ENCODE data around the gene AFAP1L2. TPM values are rescaled to one million over a fixed set of nuclear protein-coding genes. Genes with fewer than 3 reads are reported as not detected.

AFAP1L2 gene
- total RNA-seq, 2 experiments from 2014 or later = 2.3 to 8.6 TPM

DNA sequence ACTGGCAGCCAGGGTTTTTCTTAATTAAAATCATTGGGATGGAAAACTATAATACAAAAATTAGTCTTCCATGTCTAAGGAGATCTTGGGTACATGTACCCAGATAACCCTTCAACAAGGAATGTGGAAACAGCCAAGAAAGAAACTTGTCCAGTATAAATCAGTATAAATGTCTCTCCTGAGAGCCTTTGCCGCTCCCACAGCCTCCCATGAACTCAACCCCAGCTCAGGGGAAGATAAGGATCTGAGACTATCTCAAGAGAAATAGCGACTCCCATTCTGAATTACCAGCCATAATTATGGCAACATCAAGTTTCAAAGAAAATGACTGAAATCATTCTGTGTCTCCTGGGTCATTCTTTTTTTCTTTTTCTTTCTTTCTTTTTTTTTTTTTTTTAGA lies 32.6 kb upstream of the AFAP1L2 start:
- intact Hi-C loops (cut with micrococcal nuclease; ENCODE audit: unreplicated experiment) = no loop called here
- no peak overlapping the region for H3K27ac ChIP-seq (ENCODE audit: low read depth, low read length, poor library complexity, severe bottlenecking)
- ChIA-PET CTCF (ENCODE audit: unreplicated experiment) (no interaction called here), POLR2A (interaction anchor here (0.7 to 1.5 kb wide), 2 partner anchors 10 to 1916 kb away, joined by 3 to 4 read pairs; no protein-coding TSS in a partner anchor)
- no peak overlapping the region for H2AFZ ChIP-seq (ENCODE audit: low read length)
- TF ChIP-seq EZH2phosphoT487 (IDR thresholded peaks at IDR 0.05; ENCODE audit: borderline replicate concordance, low read depth, low read length) = no peak
- TF ChIP-seq, protein P1, sequence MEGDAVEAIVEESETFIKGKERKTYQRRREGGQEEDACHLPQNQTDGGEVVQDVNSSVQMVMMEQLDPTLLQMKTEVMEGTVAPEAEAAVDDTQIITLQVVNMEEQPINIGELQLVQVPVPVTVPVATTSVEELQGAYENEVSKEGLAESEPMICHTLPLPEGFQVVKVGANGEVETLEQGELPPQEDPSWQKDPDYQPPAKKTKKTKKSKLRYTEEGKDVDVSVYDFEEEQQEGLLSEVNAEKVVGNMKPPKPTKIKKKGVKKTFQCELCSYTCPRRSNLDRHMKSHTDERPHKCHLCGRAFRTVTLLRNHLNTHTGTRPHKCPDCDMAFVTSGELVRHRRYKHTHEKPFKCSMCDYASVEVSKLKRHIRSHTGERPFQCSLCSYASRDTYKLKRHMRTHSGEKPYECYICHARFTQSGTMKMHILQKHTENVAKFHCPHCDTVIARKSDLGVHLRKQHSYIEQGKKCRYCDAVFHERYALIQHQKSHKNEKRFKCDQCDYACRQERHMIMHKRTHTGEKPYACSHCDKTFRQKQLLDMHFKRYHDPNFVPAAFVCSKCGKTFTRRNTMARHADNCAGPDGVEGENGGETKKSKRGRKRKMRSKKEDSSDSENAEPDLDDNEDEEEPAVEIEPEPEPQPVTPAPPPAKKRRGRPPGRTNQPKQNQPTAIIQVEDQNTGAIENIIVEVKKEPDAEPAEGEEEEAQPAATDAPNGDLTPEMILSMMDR (conservative IDR thresholded peaks at IDR 0.05; ENCODE audit: low read length) = no peak
- no peak overlapping the region for H3K4me3 ChIP-seq (ENCODE audit: low read depth, low read length, poor library complexity, severe bottlenecking)
- no peaks in the 10 kb centered on the region for H4K20me1 ChIP-seq (ENCODE audit: insufficient read depth, low read length)
- H3K79me2 ChIP-seq (ENCODE audit: insufficient read depth, low read depth, low read length) = no peaks in the 10 kb centered on the region
- DNase-seq (ENCODE audit: low spot score) = no peak
- no peaks in the 10 kb centered on the region for H3K4me1 ChIP-seq (ENCODE audit: insufficient read depth, low read length, poor library complexity, severe bottlenecking)
- H3K4me2 ChIP-seq (ENCODE audit: low read length) = no peak overlapping the region
- no TSS peak for BruUV-seq (replicated peaks)
- H3K9me3 ChIP-seq (ENCODE audit: low read length) = no peaks in the 10 kb centered on the region
- peaks cover 100% of the 10 kb centered on the region for H3K36me3 ChIP-seq (ENCODE audit: insufficient read depth, low read length)
- no peaks in the 10 kb centered on the region for H3K9me2 ChIP-seq (ENCODE audit: insufficient read depth, low read length)

- Histone ChIP-seq H3K4me1 (ENCODE audit: insufficient read depth, low read length, poor library complexity, severe bottlenecking) (no peaks in the 10 kb centered on the region), H3K36me3 (ENCODE audit: insufficient read depth, low read length) (peaks cover 77% of the 10 kb centered on the region), H4K20me1 (ENCODE audit: insufficient read depth, low read length) (no peaks in the 10 kb centered on the region), H3K27ac (ENCODE audit: low read depth, low read length, poor library complexity, severe bottlenecking) (no peak overlapping the region), H3K9me3 (ENCODE audit: low read length) (no peaks in the 10 kb centered on the region), H3K4me3 (ENCODE audit: low read depth, low read length, poor library complexity, severe bottlenecking) (no peak overlapping the region), H2AFZ (ENCODE audit: low read length) (no peak overlapping the region), H3K4me2 (ENCODE audit: low read length) (no peak overlapping the region), H3K9me2 (ENCODE audit: insufficient read depth, low read length) (no peaks in the 10 kb centered on the region), H3K79me2 (ENCODE audit: insufficient read depth, low read depth, low read length) (no peaks in the 10 kb centered on the region)
- TF ChIP-seq, protein P1 (conservative IDR thresholded peaks at IDR 0.05; ENCODE audit: low read length) = no peak
- TF ChIP-seq EZH2phosphoT487 (IDR thresholded peaks at IDR 0.05; ENCODE audit: borderline replicate concordance, low read depth, low read length) = no peak
- CTCF ChIA-PET (ENCODE audit: unreplicated experiment) = no interaction called here
- intact Hi-C loops (cut with micrococcal nuclease; ENCODE audit: unreplicated experiment) = no loop called here
- POLR2A ChIA-PET = interaction anchor here (1.1 to 1.3 kb wide), 2 partner anchors 9 to 381 kb away, joined by 3 to 4 read pairs; no protein-coding TSS in a partner anchor
- no TSS peak for BruUV-seq (replicated peaks)
- no peak for DNase-seq (ENCODE audit: low spot score)
These were observed 28.3 kb upstream of the AFAP1L2 start for GRCh38 chr10:114432566-114433093.

DNA sequence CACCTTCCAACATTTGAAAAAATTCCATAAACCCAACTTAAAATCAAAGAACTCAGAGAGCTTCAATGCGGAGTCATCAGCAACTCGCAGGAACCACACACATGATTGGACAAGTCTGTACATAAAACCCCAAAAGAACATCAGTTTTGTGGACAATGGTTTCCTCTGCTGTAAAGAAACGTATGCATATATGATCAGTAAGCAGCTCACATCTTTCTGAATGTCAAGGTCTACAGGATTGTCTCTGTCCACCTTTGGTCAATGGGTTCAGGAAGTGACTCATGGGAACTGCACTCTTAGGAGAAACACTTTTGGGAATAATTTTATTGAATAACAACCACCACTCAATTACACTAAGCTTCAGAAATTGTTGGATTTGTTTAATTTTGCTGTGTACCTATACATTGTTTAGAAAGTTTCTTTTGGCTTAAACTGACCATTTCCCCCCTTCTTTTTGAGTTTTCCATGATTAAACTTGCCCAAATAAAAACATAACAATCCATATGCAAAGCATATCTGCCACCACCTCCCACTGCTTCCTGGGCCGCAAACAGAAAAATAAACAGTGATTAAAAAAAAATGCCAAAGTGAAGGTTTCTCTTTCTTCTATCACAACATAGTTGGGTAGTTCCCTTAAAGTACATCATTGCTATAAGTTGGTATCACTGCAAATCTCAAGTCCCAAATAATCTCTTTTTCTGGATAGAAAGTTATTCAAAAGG lies 27.3 kb upstream of the AFAP1L2 start:
- ChIA-PET POLR2A (interaction anchor here (0.6 to 1.3 kb wide), 4 partner anchors 92 to 1198 kb away, joined by 3 to 4 read pairs (median 3); no protein-coding TSS in a partner anchor), CTCF (ENCODE audit: unreplicated experiment) (no interaction called here)
- TSS peak; percentile 42 for BruUV-seq (replicated peaks)
- Histone ChIP-seq H3K4me3 (ENCODE audit: low read depth, low read length, poor library complexity, severe bottlenecking) (no peak overlapping the region), H3K4me2 (ENCODE audit: low read length) (no peak overlapping the region), H3K9me2 (ENCODE audit: insufficient read depth, low read length) (no peaks in the 10 kb centered on the region), H3K9me3 (ENCODE audit: low read length) (no peaks in the 10 kb centered on the region), H3K36me3 (ENCODE audit: insufficient read depth, low read length) (peaks cover 67% of the 10 kb centered on the region), H3K27ac (ENCODE audit: low read depth, low read length, poor library complexity, severe bottlenecking) (no peak overlapping the region), H3K79me2 (ENCODE audit: insufficient read depth, low read depth, low read length) (no peaks in the 10 kb centered on the region), H2AFZ (ENCODE audit: low read length) (no peak overlapping the region), H3K4me1 (ENCODE audit: insufficient read depth, low read length, poor library complexity, severe bottlenecking) (no peaks in the 10 kb centered on the region), H4K20me1 (ENCODE audit: insufficient read depth, low read length) (no peaks in the 10 kb centered on the region)
- intact Hi-C loops (cut with micrococcal nuclease; ENCODE audit: unreplicated experiment) = no loop called here
- TF ChIP-seq, protein P1 (conservative IDR thresholded peaks at IDR 0.05; ENCODE audit: low read length) = no peak
- TF ChIP-seq EZH2phosphoT487 (IDR thresholded peaks at IDR 0.05; ENCODE audit: borderline replicate concordance, low read depth, low read length) = no peak
- DNase-seq (ENCODE audit: low spot score) = no peak
